NT2/D1 (cell line): ENCODE measurements around the gene ELOVL6.

Experiments
- YY1 ChIP-seq: IDR thresholded peaks from 2 replicates; pipeline ENCODE4 v1.6.1; 2011; ENCODE audit not compliant: insufficient read length, insufficient read depth
- ZNF274 ChIP-seq: IDR thresholded peaks from 2 replicates; pipeline ENCODE4 v1.6.1; 2011; ENCODE audit warnings: mild to moderate bottlenecking, low read depth, low read length

DNA sequence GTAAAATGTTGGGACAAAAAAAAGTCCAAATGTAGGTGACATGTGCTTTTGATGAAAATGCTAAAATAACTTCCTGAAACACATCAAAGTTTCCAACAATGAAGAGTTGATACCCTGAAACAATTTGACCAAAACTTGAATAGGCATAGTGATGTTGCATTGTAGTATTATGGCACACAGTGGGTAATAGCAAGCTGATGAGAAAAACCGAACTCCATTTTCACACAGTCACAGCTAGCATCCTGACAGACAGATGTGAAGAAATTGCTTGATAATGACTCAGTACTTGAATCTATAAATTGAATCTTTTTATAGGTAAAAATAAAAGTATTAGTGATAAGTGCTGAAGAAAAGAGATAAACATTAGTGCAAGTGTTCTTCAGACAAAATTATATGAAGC lies 122.5 kb downstream of the ELOVL6 start:
- no peak for TF ChIP-seq ZNF274
- no peak for TF ChIP-seq YY1
